ENCODE data around the gene TNPO3. TPM values are rescaled to one million over a fixed set of nuclear protein-coding genes. Genes with fewer than 3 reads are reported as not detected.
"Not testable (repeated sequence)": the region's sequence is repeated elsewhere in the genome, so short reads cannot be mapped to it uniquely, and the experiment has no call there.

Gene TNPO3
- total RNA-seq, 1 donor from 2014 or later, result 52.3 TPM

DNA sequence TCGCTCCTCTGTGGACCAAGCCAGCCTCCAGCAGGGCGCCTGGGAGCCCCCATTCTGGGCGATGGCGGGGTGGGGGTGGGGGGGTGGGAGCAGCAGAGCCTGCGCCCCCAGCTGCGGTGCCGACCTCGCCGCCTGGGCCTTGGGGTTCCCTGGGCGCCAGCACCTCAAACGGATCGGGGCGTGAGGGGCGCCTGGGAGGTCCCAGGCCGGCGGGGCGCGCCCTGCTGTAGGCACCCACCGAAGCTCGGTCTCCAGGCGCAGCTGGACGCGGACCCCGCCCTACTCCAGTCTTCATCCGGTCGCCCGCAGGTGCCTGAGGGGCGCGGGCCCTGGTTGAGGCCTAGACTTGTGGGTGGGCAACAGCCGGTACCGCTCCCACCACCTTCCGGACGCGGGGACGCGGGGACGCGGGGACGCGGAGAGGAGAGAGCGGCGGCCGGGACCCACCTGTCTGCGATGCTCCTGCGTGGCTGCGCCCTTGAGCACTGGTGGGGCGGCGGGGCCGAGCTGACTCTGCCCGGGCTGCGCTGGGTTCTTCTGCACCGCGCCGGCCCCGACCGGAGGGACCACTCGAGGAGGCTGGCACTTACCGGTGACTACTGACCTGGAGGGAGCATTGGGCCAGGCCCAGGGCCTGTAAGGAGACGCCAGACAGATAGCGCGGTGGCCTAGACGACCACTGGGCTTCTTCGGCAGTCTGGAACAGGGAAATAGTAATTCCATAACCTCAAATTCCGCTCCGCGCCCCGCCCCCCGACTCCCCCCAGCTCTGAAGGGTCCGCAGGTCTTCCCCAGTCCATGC, 138.9 kb downstream of the TNPO3 start:
- Mint-ChIP-seq H3K9me3 (no peaks in the 10 kb centered on the region), H3K4me3 (no peak overlapping the region), H3K27me3 (peaks cover 74% of the 10 kb centered on the region), H3K4me1 (ENCODE audit: unreplicated experiment) (peaks cover 26% of the 10 kb centered on the region), H3K36me3 (no peaks in the 10 kb centered on the region), H3K27ac (no peak overlapping the region)
- DNase-seq (ENCODE audit: extremely low spot score, unreplicated experiment), result peak; percentile 69
- TF ChIP-seq, protein P1, sequence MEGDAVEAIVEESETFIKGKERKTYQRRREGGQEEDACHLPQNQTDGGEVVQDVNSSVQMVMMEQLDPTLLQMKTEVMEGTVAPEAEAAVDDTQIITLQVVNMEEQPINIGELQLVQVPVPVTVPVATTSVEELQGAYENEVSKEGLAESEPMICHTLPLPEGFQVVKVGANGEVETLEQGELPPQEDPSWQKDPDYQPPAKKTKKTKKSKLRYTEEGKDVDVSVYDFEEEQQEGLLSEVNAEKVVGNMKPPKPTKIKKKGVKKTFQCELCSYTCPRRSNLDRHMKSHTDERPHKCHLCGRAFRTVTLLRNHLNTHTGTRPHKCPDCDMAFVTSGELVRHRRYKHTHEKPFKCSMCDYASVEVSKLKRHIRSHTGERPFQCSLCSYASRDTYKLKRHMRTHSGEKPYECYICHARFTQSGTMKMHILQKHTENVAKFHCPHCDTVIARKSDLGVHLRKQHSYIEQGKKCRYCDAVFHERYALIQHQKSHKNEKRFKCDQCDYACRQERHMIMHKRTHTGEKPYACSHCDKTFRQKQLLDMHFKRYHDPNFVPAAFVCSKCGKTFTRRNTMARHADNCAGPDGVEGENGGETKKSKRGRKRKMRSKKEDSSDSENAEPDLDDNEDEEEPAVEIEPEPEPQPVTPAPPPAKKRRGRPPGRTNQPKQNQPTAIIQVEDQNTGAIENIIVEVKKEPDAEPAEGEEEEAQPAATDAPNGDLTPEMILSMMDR (conservative IDR thresholded peaks at IDR 0.05), result no peak

DNA sequence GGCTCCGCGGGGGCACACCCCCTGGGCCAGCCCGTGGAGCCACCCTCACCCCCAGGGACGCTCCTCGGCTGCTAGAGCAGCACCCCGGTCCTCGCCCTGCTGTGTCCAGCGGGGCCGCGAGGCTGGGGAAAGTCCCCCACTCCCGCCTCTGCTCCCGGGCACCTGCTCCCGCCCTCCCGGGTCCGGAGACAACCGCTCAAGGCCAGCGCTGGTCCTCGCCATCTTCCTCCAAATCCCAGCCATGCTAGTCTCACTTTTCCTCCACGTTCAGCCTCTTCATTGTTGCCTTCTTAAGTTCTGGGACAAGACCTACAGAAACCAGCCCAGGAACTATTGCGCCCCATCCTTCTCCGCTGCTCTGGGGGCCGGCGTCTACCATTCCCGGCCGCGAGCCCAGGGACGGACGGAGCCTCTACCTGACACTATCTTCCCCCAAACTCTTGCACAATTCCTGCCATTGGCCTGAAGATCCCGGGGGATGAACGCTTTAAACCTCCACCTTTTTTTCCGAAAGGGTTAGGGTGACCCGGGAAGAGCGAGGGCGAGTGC, 139.6 kb downstream of the TNPO3 start:
- Mint-ChIP-seq H3K9me3 (no peaks in the 10 kb centered on the region), H3K27me3 (peaks cover 71% of the 10 kb centered on the region), H3K36me3 (no peaks in the 10 kb centered on the region), H3K4me3 (peak overlapping the region; percentile 65), H3K27ac (no peak overlapping the region), H3K4me1 (ENCODE audit: unreplicated experiment) (peaks cover 22% of the 10 kb centered on the region)
- DNase-seq (ENCODE audit: extremely low spot score, unreplicated experiment), result no peak
- TF ChIP-seq, protein P1 (conservative IDR thresholded peaks at IDR 0.05), result no peak

DNA sequence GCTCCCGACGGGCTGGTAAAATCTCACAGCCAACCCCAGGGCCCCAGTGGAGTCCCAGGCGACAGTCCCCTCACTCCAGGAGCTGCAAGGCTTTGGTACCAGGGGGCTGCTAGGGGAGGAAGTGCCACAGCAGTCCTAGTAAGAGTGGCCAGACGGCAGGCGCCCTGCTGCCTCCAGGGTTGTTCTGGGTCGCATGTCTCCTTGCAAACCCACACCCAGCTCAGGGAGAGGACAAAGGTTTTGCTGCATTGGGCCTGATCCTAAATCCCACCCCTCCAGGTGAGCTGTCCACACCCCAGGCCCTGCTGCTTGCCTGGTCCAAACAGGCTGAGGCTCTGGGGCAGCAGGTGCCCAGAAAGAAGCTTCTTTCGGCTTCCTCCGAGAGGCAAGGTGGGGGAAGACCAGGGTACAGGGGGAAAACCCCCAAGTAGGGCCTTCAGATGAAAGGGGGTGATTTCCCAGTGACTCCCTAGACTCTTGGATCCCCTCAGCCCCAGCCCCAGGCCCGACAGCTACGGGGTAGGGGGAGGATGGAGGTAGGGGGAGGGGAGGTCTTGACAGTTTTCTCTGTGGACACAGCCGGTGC, 140.3 kb downstream of the TNPO3 start:
- TF ChIP-seq, protein P1 (conservative IDR thresholded peaks at IDR 0.05), result no peak
- Mint-ChIP-seq H3K9me3 (no peaks in the 10 kb centered on the region), H3K4me3 (no peak overlapping the region), H3K27ac (no peak overlapping the region), H3K4me1 (ENCODE audit: unreplicated experiment) (peaks cover 25% of the 10 kb centered on the region), H3K36me3 (no peaks in the 10 kb centered on the region), H3K27me3 (peaks cover 69% of the 10 kb centered on the region)
- DNase-seq (ENCODE audit: extremely low spot score, unreplicated experiment), result no peak

DNA sequence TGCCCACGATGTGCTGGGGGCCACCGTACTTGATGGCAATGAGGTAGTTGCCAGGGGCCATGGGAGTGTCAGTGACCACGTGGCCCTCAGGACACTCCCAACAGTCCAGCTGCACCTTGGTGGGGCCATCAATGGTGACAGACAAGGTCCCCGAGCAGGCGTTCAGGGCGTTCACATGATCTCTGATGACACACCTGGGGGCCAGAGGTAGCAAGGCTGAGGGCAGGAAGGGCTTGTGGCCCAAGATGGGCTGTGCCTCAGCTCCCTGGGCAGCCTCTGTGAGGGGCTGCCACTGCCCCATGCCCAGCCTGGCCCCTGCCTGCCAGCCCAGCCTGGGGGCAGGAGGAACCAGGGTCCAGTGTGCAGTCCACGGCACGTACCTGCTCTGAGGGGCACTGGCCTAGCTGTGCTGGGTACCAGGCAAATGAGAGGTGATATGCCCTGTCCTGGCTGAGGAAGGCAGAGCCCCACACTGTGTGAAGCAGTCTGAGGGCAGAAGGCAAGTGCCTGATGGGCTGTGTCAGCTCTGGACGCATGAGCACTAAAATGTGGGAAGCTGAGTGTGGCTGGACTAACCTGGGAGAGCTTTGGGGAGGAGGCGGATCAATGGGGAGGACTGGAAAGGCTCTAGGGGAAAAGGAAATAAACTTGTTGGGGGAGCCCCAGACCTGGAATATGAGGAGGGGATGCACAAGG, 140.9 kb downstream of the TNPO3 start:
- H3K4me1 Mint-ChIP-seq (ENCODE audit: unreplicated experiment), result peaks cover 32% of the 10 kb centered on the region
- peak overlapping the region; percentile 37 for H3K27ac Mint-ChIP-seq
- H3K36me3 Mint-ChIP-seq, result no peaks in the 10 kb centered on the region
- no peaks in the 10 kb centered on the region for H3K9me3 Mint-ChIP-seq
- TF ChIP-seq, protein P1 (conservative IDR thresholded peaks at IDR 0.05), result no peak
- DNase-seq (ENCODE audit: extremely low spot score, unreplicated experiment), result no peak
- peaks cover 69% of the 10 kb centered on the region for H3K27me3 Mint-ChIP-seq
- H3K4me3 Mint-ChIP-seq, result no peak overlapping the region

DNA sequence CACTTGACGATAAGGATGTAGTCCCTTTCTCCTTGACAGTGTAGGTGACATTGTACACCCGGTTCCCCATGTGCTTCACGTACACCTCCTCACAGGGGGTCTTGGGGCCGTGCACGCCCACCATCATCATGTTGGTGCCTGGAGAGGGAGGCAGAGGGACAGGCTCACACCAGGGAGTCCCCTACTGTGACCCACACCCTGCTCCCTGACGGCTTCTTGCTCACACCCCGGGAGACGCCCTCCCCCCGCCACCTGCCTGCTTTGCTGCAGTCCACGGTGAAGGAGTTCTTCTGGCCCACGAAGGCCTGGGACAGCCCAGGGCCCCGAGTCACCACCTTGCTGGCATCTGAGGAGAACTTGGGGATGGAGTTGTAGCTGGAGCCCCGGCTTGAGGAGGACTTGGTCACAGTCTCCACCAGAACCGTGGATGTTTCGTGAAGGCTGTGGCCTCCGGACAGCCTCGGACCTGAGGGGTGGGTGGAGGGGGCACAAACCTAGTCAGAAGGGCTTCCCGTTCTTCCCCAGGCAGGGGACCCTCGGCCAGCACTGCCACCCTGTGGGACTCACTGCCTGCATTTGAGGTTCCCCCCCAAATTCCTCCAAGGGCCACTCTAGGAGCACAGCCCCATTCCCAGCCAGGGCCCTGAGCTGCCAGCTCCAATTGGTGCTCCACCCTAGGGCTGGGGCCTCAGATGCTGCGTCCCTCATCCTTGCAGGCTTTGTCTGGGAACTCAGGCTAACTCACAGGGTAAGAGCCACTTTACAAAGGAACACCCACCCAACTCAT, 142.0 kb downstream of the TNPO3 start:
- Mint-ChIP-seq H3K4me1 (ENCODE audit: unreplicated experiment) (peaks cover 33% of the 10 kb centered on the region), H3K27me3 (peaks cover 65% of the 10 kb centered on the region)
- not testable (repeated sequence) for H3K36me3 Mint-ChIP-seq; H3K4me3 Mint-ChIP-seq; DNase-seq (ENCODE audit: extremely low spot score, unreplicated experiment); H3K9me3 Mint-ChIP-seq; H3K27ac Mint-ChIP-seq
